ENCODE data around the gene JARID2.

GRCh38 chr6:15375018-15375417 is 129.1 kb downstream of the JARID2 start:
- TF ChIP-seq CTCF (IDR thresholded peaks at IDR 0.05; ENCODE audit: low read length) (no peak), EZH2 (IDR thresholded peaks at IDR 0.05; ENCODE audit: borderline replicate concordance, low read length) (no peak)

All from OCI-LY1 (cell line).